ENCODE data around the gene ZFTA.

The ZFTA gene

GRCh38 chr11:63747011-63747410, 21.6 kb downstream of the ZFTA start:
- Histone ChIP-seq H3K4me1 (no peaks in the 10 kb centered on the region), H3K4me3 (ENCODE audit: low read depth, low read length) (no peak overlapping the region), H3K27me3 (no peaks in the 10 kb centered on the region), H3K36me3 (peaks cover 3% of the 10 kb centered on the region), H3K9me3 (no peaks in the 10 kb centered on the region)
- no peak for DNase-seq
- no peak for TF ChIP-seq CTCF (IDR thresholded peaks at IDR 0.05; ENCODE audit: low read depth, low read length)

GRCh38 chr11:63745304-63746170, 23.0 kb downstream of the ZFTA start:
- H3K36me3 ChIP-seq, result no peaks in the 10 kb centered on the region
- peak; percentile 21 for TF ChIP-seq CTCF (IDR thresholded peaks at IDR 0.05; ENCODE audit: low read depth, low read length)
- H3K4me3 ChIP-seq (ENCODE audit: low read depth, low read length), result no peak overlapping the region
- no peaks in the 10 kb centered on the region for H3K4me1 ChIP-seq
- H3K27me3 ChIP-seq, result no peaks in the 10 kb centered on the region
- DNase-seq, result no peak
- H3K9me3 ChIP-seq, result no peaks in the 10 kb centered on the region

- DNase-seq, result peak; percentile 47
- H3K4me1 ChIP-seq, result no peaks in the 10 kb centered on the region
- no peaks in the 10 kb centered on the region for H3K9me3 ChIP-seq
- no peaks in the 10 kb centered on the region for H3K27me3 ChIP-seq
- peak; percentile 81 for TF ChIP-seq CTCF (IDR thresholded peaks at IDR 0.05; ENCODE audit: low read depth, low read length)
- no peak overlapping the region for H3K4me3 ChIP-seq (ENCODE audit: low read depth, low read length)
- H3K36me3 ChIP-seq, result no peaks in the 10 kb centered on the region
Measured at GRCh38 chr11:63738720-63739360, 29.7 kb downstream of the ZFTA start.

GRCh38 chr11:63737718-63738117, 30.9 kb downstream of the ZFTA start:
- DNase-seq, result no peak
- H3K4me3 ChIP-seq (ENCODE audit: low read depth, low read length), result no peak overlapping the region
- TF ChIP-seq CTCF (IDR thresholded peaks at IDR 0.05; ENCODE audit: low read depth, low read length), result no peak

GRCh38 chr11:63736864-63737263, 31.7 kb downstream of the ZFTA start:
- no peaks in the 10 kb centered on the region for H3K27me3 ChIP-seq
- H3K36me3 ChIP-seq, result no peaks in the 10 kb centered on the region
- H3K9me3 ChIP-seq, result no peaks in the 10 kb centered on the region
- no peaks in the 10 kb centered on the region for H3K4me1 ChIP-seq
- H3K4me3 ChIP-seq (ENCODE audit: low read depth, low read length), result no peak overlapping the region
- no peak for TF ChIP-seq CTCF (IDR thresholded peaks at IDR 0.05; ENCODE audit: low read depth, low read length)
- no peak for DNase-seq

More at GRCh38 chr11:63737718-63738117, 30.9 kb downstream of the ZFTA start:
- H3K27me3 ChIP-seq, result no peaks in the 10 kb centered on the region
- no peaks in the 10 kb centered on the region for H3K9me3 ChIP-seq
- no peaks in the 10 kb centered on the region for H3K4me1 ChIP-seq
- H3K36me3 ChIP-seq, result no peaks in the 10 kb centered on the region

GRCh38 chr11:63729326-63729725, 39.2 kb downstream of the ZFTA start:
- no peak for TF ChIP-seq CTCF (IDR thresholded peaks at IDR 0.05; ENCODE audit: low read depth, low read length)
- no peaks in the 10 kb centered on the region for H3K27me3 ChIP-seq

More at GRCh38 chr11:63729326-63729725, 39.2 kb downstream of the ZFTA start:
- Histone ChIP-seq H3K4me3 (ENCODE audit: low read depth, low read length) (no peak overlapping the region), H3K9me3 (no peaks in the 10 kb centered on the region), H3K4me1 (no peaks in the 10 kb centered on the region), H3K36me3 (no peaks in the 10 kb centered on the region)
- DNase-seq, result no peak

Data from BE2C (cell line).